Hepatic stellate cell (primary cell): Measurements from ENCODE around the gene SEBOX.

ENCODE experiments used
- DNase-seq: peaks from one replicate; pipeline ENCODE4 v3.0.0; 2011; ENCODE audit warnings: low spot score

Gene SEBOX

DNA sequence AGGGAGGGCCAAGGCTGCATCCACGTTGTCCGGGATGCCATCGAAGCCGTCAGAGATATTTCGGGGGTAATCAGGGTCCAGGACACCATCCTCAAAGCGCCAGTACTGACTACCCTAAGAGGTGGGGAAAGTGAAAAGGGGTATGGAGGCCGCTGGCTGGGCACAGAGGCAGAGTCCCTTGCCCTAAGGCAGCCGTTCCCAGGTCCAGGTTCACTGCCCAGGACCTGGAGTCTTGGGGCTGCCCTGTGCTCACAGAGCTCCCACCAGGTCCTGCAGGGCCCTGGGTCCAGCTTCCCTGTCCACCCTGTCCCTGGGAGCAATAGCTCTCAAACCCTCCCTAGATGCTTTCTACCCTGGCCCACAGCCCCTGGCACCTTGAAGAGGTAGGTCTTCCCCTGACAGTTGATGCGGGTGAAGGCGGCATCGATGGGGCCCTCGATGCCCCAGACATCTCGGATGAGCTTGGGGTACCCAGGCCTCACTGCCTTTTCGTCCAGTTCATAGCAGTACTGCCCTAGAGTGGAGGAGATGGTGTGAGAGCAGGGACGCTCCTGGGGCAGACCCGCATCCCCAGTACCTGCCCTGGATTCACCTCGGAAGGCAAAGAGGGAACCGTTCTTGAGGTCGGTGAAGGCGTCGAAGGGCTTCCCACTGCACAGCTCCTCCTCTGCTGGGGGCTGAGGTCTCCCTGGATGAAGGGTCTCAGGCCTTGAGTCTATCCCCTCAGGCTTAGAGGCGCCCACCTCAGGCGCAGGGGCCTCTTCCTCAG lies 4.1 kb upstream of the SEBOX start:
- no peak for DNase-seq

DNA sequence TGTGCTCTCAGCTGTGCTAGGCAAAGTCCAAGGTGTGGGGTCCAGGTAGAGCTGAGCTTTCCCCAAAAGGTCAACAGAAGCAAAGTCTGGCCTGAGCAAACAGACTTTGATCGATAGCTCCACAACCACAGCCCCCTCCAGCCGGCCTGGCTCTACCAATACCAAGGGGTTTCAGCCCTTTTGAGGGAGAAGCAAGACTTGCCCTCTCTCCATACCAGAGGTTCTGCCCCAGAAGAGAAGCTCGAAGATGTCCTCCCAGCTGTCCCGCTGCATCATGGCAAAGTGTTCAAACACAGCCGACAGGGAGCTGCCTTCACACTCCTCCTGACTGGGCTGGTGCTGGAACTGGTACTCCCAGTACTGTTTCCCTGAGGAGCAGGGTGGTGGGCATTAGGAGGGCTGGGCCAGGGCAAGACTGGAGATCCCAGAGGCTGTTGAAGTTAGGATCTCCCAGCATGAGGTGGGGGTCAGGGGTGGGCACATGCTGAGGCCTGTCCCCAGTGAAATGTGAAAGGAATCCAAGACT lies 3.4 kb upstream of the SEBOX start:
- DNase-seq: no peak

DNA sequence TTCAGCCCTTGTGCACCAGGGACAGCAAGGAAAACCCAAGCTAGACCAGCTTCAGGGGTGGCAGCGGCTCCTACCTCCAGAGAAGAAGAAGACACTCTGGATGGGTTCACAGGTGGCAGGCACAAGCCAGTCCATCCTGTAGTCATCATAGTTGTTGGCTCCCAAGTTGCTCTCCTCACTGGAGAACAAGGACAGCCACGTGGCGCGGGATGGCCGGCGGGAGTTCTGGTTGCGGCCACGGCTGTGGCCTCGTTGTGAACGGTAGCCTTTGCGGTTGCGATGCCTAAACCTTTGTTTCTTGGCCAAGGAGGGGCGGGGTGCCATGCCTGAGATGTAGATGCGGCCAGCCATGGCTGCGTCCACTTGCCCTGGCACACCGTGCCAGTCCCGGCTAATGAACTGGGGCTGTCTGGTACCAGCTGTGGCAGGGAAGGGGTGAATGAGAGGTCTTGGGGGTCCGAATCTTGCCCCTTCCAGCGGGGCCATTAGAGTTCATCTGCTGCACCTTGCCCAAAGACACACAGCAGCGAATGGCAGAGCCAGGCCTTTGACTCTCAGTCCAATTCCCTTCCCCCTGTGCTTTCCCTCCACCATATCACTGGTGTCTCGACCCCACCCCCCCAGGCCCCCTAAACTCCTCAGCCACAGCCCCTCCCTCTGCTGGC lies 2.8 kb upstream of the SEBOX start:
- DNase-seq: no peak

DNA sequence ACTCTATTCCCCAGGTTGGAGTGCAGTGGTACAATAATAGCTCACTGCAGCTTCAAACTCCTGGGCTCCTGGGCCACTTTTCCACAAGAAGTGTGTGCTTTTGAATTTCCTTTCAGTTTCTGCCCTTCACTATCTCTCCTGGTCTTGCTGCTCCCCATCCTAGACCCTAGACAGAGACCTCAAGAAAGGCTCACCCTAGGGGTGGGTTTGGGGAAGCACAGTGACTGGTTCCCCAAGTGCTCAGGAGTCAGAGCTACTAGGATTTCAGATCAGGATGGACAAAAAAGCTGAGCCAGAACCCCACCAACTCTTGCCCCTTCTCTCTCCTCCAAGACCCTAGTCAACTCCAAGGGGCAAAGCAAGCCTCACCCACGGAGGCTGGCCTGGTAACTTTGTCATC lies 1.6 kb upstream of the SEBOX start:
- no peak for DNase-seq

DNA sequence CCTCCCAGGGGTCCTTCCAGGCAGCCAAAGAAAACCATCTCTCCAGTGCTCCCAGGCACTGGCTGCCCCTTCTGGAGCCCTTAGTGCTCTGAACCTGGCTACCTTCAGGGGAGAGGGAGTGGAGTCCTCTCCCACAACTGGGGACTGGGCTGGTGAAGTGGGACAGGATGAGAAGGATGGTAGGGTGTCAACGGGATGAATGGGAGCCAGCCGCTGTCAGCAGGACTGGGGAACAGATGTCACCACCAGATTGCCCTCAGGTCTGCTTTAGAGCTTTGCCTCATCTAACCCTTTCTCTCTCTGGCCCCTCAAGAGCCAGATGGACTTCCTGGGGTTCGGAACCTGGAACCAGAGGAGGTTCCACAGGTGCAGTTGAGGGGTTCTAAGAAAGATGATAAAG lies 488 bp upstream of the SEBOX start:
- no peak for DNase-seq

DNA sequence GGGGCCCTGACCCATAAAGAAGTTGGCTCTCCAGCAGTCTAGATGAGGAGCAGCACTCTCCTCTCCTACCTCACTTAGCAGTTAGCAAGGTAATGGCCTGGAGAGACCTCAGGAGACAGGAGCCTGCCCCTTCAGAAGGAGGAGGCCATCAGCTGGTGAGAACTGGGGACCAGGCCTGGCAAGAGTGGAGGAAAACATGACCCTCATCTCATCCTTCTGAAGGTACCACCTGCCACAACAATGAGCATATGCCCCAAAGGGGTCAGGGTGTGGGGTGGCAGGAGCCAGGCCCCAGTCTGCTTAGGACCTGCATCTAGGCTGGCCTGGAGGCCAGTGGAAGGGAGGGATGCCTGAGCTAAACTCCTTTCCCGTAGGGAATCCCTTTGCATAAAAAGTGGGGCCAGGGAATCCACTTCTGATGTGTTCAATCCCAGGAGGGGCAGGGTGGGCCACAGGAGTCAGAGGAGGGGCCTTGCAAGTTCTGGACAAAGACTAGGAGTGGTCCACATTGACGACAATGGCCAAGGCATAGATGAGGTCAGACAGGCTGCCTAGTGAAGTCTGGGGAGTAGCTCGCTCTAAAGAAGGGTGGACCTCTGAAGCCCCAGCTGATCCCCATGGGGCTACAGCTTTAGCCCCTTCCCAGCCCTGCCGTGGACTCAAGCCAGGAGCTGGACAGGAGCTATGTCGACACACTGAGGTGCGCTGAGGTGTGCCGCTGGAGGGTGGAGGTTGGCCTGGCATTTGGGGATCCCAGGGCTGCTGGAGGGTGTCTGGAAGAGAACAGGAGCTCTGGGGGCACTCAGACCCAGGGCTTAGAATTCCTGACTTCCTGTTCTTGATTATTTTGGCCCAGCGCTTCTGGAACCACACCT lies 986 bp downstream of the SEBOX start:
- no peak for DNase-seq

DNA sequence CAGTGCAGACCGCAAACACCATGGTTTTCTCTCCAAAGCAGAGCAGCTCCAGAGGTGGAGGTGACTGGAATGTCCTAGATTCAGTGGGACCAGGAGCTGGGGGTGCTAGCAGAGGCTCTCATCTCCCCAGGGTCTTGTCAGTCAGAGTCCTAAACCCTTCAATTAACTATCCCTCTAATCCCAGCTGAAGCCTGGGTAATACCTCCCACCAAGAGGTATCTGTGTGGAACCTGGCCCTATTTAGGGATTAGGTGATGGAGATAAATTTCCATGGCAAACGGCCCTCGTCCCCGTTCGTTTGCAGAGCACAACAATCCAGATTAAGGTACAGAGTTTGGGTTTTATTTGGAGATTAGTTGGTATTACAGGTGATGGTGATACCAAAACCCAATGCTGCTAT lies 1.8 kb downstream of the SEBOX start:
- DNase-seq: no peak

DNA sequence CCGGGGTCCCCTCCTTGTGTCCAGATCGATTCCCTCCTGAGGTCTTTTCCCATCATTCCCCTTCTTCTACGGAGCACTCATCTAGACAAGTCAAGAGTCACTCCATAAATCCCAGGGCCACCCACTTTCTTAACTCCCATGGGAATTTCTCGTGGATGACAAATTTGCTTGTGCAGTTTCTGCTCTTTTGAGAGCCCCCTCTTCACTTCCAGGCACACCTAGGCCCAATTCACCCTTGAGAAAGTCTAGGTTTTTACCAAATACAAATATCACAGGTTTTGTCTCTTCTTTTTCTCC lies 7.2 kb downstream of the SEBOX start:
- no peak for DNase-seq

DNA sequence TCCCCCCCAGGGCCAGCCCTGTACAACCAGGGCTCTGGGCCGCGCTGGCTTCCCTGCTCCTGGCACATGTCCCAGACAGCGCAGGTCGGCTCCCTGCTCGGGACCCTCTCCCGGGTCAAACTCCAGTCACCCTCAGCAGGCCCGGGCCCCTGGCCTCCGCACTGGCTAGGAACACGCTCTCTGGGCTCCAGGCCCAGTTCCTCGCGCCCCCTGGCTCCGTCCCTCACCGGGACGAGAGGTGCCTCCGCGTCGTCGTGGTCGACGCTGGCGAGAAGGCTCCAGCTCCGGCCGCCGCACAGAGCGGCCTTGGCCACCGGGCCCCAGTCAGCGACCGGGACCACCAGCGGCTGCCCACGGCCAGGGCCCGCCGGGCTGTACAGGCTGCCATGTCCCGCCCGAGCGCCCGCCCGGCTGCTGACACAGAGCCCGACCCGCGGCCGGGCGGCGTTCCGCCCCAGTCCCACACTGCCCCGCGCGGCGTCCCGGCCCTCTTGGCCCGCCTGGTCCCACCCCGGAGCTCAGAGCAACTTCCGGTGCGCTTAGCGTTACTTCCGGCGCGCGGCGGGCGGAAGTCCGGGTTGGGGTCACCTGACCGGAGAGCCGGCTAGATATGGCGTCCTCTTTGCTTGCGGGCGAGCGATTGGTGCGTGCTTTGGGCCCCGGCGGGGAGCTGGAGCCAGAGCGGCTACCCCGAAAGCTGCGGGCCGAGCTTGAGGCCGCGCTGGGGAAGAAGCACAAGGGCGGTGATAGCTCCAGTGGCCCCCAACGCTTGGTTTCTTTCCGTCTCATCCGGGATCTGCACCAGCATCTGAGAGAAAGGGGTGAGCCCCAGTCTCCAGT lies 7.7 kb downstream of the SEBOX start, which contains the start of gene POLDIP2:
Gene POLDIP2, minus strand, starts transcription at position 467 of the 840 bp plus-strand sequence. Its CDS starts 79 bp downstream, at position 388.
- DNase-seq: peak; percentile 93

DNA sequence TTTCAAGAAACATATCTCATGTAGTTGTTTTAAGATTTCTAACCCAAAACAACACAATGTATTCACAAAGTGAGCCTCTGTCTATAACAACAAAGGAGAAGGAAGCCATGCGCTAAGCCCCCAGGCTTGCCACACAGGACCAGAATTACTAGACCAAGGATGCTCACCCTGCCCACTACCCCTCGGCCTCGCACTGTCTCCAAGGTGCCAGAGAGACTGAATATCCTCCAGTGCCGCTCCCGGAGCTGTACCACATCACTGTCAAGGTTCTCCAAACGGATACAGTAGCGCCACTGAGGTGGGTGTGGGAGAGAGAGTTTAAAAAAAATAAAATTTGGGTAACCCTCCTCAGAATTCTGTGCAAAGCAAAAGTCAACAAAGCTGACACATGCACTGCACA lies 14.7 kb downstream of the SEBOX start:
- no peak for DNase-seq

DNA sequence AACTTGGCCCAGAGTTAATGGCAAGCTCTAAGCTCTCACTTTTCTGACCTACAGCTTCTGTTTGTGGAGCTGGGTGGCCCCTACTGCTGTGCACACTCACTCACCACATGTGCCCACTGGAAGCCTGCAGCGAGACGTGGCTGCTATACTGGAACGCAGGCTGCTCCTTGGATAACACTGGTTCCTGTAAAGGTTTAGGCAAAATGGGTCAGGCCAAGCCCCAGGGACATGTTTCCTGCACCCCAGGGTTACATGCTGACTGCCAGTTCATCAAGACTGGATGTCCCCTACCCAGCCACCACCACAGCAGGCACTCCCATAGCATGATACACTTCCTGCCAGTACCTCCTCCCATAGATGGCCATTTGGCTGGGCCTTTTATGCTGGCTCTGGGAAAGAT lies 16.0 kb downstream of the SEBOX start:
- no peak for DNase-seq

DNA sequence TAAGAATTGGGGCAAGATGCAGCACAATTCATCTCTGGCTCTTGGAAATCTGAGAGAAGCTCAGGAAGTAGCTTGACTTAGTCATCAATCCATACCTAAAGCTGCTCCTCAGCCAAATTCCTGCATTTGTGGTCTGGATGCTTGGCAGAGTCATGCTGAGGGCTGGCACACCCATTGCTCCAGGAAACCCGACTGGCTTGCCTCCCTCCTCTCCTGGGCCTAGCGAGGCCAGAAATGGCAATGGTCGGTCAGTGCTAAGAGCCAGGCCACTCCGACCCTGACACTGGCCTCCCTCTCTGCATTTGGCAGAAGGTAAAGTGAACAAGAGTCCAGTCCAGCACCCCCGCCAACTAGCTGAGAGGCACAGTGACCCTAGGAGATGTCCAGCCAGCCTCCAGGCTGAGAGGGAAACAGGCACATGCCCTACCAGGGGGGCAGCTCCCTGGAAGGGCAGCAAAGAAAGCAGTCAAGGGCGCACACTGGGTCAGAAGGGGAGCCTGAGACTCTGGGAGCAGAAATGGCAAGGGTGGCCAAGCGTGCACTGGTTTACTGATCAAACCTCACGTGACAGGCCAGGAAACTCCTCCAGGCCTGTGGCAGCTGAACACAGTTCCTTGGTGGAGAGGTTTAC lies 17.6 kb downstream of the SEBOX start:
- peak; percentile 85 for DNase-seq

DNA sequence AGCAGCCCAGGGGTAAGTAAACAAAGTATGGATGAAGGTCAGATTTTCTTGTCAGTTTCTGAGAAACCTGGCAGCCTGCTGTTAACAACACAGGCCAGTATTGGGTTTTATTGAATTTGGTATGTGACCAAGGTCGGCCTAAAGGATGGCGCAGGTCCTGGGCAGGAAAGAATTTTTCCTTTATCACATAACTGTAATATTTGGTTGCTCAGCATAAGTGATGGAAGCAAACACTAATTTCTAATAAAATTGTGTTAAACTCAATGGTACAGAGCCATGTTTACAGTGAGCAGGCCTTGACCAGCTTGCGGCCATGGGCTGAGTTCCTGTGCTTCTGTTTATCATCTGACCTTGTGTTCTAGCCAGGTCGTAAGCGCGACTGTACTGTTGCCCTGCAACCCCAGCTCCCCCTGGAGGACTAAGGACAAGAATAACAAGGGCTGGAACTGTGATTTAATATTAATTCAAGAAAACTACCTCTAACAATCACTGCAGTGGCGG lies 18.2 kb downstream of the SEBOX start:
- DNase-seq: no peak

DNA sequence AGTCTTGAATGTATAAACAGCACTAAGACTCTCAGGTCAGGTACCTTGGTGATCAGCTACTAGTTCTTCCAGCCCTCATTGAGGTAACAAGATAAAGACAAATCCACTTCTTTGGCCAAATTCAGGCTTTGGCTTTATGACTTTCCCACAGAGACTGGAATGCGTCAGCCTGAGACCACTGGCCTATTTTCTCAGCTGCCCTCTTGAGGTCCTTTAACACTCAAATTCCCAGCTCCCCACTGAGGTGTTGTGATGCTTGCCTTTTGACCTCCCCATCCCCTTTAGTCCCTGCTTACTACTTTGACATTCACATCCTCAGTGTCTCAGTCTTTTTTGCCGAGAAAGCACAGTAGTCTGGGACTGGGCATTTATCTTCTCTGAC lies 18.8 kb downstream of the SEBOX start:
- no peak for DNase-seq

DNA sequence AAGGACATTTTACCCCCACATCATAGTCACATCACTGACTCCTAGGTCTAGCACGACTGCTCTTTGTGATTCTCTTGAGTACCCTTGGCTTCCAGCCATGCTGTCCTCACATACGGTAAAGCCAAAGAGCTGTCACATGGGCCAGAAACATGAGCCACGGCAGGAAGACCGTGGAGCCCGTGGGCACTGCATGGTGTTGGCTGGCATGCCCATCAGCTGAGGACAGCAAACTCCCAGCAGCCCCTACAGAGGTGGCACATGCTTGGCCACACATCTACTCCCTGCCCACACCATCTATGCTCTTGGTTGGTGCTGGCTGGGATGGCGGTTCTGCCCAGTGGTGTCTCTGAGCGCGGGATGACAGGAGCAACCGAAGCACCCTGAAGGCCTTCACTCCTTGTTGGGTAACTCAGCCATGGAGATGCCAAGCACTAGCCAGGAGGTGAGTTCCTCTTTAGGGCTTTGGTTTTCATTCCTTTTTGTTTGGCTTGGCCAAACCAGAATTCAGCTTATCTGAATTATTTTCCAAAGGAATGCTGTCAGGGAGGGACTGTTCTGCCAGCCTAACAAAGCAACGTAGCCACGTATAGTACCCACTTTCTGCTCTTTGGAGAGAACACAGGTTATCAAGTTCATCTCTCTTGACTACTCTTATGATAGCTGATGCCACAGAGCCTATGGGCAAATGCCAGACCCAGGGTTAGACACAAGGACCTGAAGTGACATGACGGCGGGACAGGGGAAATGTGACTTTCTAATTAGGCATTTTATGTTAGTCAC lies 19.4 kb downstream of the SEBOX start:
- no peak for DNase-seq

DNA sequence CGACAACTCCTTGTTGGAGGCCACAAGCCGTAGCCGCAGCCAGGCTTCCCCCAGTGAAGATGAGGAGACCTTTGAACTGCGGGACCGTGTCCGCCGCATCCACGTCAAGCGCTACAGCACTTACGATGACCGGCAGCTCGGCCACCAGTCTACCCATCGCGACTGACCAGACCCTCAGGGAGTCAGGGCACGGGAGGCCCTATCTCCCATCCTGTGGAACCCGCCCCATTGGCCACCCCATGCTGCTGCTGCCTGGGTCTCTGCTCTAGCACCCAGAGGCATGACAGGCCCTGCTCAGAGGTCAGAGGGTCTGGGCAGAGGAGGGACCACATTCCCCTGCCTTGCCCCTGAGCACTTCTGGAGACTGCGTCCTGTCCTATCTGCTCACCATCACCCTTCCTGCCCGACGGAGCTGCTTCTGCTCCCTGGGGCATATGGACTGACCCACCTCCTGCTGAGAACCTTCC lies 20.5 kb downstream of the SEBOX start:
- DNase-seq: no peak

DNA sequence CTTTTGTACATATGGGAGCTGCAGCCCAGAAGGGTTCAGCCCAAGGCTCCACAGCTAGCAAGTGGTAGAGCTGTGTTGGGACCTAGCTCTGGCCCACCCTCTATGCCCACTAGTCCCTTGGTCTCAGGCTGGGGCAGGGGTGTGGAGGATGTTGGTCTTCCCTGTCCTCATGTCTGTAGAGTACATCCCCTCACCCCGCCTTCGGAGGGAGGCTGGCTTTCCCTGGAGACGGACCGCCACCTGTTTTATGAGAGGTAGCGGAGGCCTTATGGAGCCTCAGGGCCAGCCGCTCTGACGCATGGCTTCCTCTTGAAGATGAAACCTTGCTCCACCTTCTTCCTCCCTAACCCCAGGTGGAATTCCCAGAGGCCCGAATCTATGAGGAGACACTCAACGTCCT lies 21.0 kb downstream of the SEBOX start:
- DNase-seq: no peak

DNA sequence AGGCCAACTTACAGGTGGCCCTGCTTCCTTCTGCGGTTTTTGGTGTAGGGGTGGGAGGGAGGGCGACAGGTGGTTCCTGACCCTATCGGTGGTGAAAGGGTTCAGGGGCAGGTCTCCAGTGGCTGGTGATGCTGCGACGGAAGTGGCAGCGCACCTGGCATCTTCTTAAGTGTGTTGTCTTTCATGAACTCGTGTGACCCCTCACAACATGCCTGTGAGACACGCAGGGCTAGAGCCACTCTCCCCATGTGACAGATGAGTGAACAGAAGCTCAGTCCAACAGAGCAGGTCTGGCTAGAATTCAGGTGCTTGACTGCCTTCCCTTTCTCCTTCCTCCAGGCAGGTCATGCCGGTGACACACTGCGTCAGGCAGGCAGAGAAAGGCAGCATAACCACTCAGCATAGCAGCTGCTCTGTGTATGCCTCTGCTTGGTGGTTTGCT lies 21.5 kb downstream of the SEBOX start:
- DNase-seq: no peak

DNA sequence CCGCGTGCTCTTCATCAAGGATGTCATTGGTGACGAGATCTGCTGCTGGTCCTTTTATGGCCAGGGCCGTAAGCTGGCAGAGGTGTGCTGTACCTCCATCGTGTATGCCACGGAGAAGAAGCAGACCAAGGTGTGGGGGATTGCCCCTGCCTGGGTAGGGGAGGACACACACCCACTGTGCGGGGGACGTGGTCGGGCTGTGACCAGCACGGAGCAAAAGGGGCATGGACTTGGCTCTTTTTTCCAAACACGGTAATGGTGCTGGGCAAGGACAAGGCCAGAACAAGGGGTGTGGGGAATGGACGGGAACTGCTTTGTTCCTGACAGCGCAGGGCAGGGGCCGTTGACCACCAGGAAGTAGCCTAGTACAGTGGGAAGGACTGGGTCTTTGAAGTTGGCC lies 22.7 kb downstream of the SEBOX start:
- no peak for DNase-seq

DNA sequence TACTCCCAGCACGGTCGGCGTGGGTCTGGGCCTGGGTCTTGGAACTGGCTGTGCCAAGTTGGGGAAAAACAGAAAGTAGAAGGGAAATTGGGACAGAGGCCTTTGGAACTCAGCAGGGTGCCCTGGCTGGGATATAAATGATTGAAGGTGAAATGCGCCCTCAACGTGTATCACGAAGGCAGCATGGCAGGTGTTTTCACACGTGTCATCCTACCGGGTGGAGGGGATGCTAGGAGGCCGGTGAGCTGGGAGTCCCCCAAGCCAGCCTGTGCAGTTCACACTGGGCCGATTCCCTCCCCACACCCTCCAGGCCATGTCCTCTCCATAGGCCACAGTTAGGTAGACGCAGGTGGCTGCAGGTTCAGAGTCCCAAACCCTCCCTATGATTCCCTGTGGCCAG lies 23.5 kb downstream of the SEBOX start:
- DNase-seq: no peak
